Ureter (tissue), 1 donor: ENCODE data around the gene CCDC30. TPM values are rescaled to one million over a fixed set of nuclear protein-coding genes. Genes with fewer than 3 reads are reported as not detected.
"Not testable (repeated sequence)": the region's sequence is repeated elsewhere in the genome, so short reads cannot be mapped to it uniquely, and the experiment has no call there.

Experiments
- DNase-seq: peaks from one replicate; pipeline ENCODE4 v3.0.0-alpha.2; 2020; ENCODE audit warnings: low spot score
- total RNA-seq: library from RNA; stranded (reverse); gene quantifications from one replicate; pipeline ENCODE4 v1.2.4, GENCODE V29; 2023
- donor health status: DM: yes; HTN: yes; CAD: no.

Gene CCDC30
- total RNA-seq, 1 donor from 2014 or later = 8.9 TPM

GRCh38 chr1:42524330-42524729 is 61.2 kb downstream of the CCDC30 start:
- DNase-seq = no peak

GRCh38 chr1:42529724-42530181 is 66.7 kb downstream of the CCDC30 start:
- DNase-seq = no peak

GRCh38 chr1:42531043-42531442 is 68.0 kb downstream of the CCDC30 start:
- DNase-seq = no peak

GRCh38 chr1:42533101-42533863 is 70.2 kb downstream of the CCDC30 start:
- DNase-seq = no peak

- no peak for DNase-seq
These were observed 78.0 kb downstream of the CCDC30 start for GRCh38 chr1:42541104-42541503.

- DNase-seq = no peak
These were observed 88.1 kb downstream of the CCDC30 start for GRCh38 chr1:42551180-42551579.

- no peak for DNase-seq
These were observed 88.5 kb downstream of the CCDC30 start for GRCh38 chr1:42551590-42551989.

- no peak for DNase-seq
These were observed 89.5 kb downstream of the CCDC30 start for GRCh38 chr1:42552636-42553035.

- no peak for DNase-seq
These were observed 94.3 kb downstream of the CCDC30 start for GRCh38 chr1:42557230-42557851.

- DNase-seq = no peak
These were observed 104.0 kb downstream of the CCDC30 start for GRCh38 chr1:42567038-42567437.

GRCh38 chr1:42576935-42577334 is 113.8 kb downstream of the CCDC30 start:
- DNase-seq = no peak

GRCh38 chr1:42586016-42586415 is 122.9 kb downstream of the CCDC30 start:
- no peak for DNase-seq

- DNase-seq = no peak
These were observed 124.7 kb downstream of the CCDC30 start for GRCh38 chr1:42587753-42588152.

GRCh38 chr1:42592811-42593210 is 129.7 kb downstream of the CCDC30 start:
- no peak for DNase-seq

- no peak for DNase-seq
These were observed 130.5 kb downstream of the CCDC30 start for GRCh38 chr1:42593486-42594100.

GRCh38 chr1:42601472-42601871 is 138.4 kb downstream of the CCDC30 start:
- no peak for DNase-seq

GRCh38 chr1:42613803-42614131 is 150.7 kb downstream of the CCDC30 start:
- DNase-seq = no peak

- DNase-seq = no peak
These were observed 155.8 kb downstream of the CCDC30 start for GRCh38 chr1:42618866-42619265.

- DNase-seq = no peak
These were observed 157.2 kb downstream of the CCDC30 start for GRCh38 chr1:42620307-42620706.

GRCh38 chr1:42621180-42621579 is 158.1 kb downstream of the CCDC30 start:
- not testable (repeated sequence) for DNase-seq

- not testable (repeated sequence) for DNase-seq
These were observed 164.1 kb downstream of the CCDC30 start for GRCh38 chr1:42627205-42627604.

GRCh38 chr1:42639116-42639515 is 176.0 kb downstream of the CCDC30 start:
- DNase-seq = no peak

- DNase-seq = no peak
These were observed 183.0 kb downstream of the CCDC30 start for GRCh38 chr1:42646056-42646455.
